Stimulated activated naive CD8-positive, alpha-beta T cell treated with anti-CD3 and anti-CD28 coated beads, Interleukin-15, Interleukin-2, amounts not matched to agents 100 U/mL and 50 U/mL, for 24 hours (primary cell): Measurements from ENCODE around the gene CDC45.
"Not testable (repeated sequence)": the region's sequence is repeated elsewhere in the genome, so short reads cannot be mapped to it uniquely, and the experiment has no call there.

ENCODE experiments used
- ATAC-seq: fragments of 150-1000 bp; cut with Tn5 transposase; one replicate; pipeline ENCODE4 v1.10.0; 2021
- DNase-seq: peaks from one replicate; pipeline ENCODE4 v3.0.0; 2021

Gene CDC45

DNA sequence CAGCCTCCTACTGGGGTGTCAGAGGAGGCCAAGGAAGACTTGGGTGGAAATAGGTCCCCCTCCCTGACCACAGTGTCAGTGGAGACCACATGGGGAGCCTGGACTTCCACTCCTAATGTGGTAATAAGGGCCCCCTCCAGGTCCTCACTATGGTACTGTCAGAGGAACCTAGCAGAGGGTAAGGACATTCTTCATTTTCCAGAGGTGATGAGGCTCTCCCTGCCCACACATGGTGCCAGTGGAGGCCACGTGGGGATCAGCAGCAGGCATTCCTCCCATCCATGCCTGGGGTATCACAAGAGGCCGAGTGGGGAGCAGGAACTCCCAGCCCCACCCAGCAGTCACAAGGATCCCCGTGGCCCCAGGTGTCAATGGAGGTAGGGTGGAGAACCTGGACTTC lies 51.0 kb downstream of the CDC45 start:
- DNase-seq (no peak), ATAC-seq (no peak)

DNA sequence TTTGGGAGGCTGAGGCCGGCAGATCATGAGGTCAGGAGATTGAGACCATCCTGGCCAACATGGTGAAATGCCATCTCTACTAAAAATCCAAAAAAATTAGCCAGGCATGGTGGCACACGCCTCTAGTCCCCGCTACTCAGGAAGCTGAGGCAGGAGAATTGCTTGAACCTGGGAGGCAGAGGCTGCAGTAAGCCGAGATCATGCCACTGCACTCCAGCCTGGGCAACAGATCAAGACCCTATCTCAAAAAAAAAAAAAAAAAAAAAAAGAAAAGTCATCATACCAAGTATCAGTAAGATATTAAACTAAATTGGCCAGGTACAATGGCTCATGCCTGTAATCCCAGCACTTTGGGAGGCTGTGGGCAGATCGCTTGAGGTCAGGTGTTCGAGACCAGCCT lies 51.6 kb downstream of the CDC45 start:
- not testable (repeated sequence) for DNase-seq, ATAC-seq

GRCh38 chr22:19533049-19533626 lies 53.4 kb downstream of the CDC45 start:
- DNase-seq (no peak), ATAC-seq (no peak)

GRCh38 chr22:19533857-19534256 lies 54.1 kb downstream of the CDC45 start:
- no peak for ATAC-seq
- DNase-seq: no peak

GRCh38 chr22:19535001-19535400 lies 55.3 kb downstream of the CDC45 start:
- DNase-seq: no peak
- no peak for ATAC-seq

- no peak for DNase-seq
- ATAC-seq: no peak
Observed at GRCh38 chr22:19536564-19536963, 56.8 kb downstream of the CDC45 start.

- no peak for DNase-seq
- ATAC-seq: no peak
Observed at GRCh38 chr22:19537941-19538488, 58.3 kb downstream of the CDC45 start.

GRCh38 chr22:19540394-19540793 lies 60.7 kb downstream of the CDC45 start:
- ATAC-seq (no peak), DNase-seq (no peak)

GRCh38 chr22:19543970-19544708 lies 64.4 kb downstream of the CDC45 start:
- DNase-seq (no peak), ATAC-seq (peak; percentile 40)

- DNase-seq (no peak), ATAC-seq (no peak)
Observed at GRCh38 chr22:19545935-19546207, 66.2 kb downstream of the CDC45 start.

- ATAC-seq (no peak), DNase-seq (no peak)
Observed at GRCh38 chr22:19546680-19547079, 67.0 kb downstream of the CDC45 start.

DNA sequence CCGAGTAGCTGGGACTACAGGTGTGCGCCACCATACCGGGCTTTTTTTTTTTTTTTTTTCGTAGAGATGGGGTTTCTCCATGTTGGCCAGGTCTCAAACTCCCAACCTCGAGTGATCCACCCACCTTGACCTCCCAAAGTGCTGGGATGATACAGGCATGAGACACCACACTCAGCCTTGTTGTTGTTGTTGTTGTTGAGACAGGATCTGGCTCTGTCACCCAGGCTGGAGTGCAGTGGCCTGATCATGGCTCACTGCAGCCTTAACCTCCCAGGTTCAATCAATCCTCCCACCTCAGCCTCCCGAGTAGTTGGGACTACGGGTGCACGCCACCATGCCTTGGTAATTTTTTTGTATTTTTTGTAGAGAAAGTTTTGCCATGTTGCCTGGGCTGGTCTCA lies 67.9 kb downstream of the CDC45 start:
- DNase-seq: no peak
- no peak for ATAC-seq

DNA sequence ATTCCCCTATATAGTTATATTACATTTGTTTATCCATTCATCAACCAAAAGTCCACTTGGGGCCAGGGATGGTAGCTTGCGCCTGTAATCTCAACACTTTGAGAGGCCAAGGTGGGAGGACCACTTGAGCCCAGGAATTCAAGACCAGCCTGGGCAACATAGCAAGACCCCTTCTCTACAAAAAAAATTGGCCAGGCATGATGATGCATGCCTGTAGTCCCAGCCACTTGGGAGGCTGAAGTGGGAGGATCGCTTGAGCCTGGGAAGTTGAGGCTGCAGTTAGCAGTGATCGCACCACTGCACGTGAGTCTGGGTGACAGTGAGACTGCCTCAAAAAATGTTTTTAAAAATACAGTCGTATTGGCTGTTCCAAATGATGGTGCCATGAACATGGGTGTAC lies 68.7 kb downstream of the CDC45 start:
- ATAC-seq, DNase-seq: not testable (repeated sequence)

DNA sequence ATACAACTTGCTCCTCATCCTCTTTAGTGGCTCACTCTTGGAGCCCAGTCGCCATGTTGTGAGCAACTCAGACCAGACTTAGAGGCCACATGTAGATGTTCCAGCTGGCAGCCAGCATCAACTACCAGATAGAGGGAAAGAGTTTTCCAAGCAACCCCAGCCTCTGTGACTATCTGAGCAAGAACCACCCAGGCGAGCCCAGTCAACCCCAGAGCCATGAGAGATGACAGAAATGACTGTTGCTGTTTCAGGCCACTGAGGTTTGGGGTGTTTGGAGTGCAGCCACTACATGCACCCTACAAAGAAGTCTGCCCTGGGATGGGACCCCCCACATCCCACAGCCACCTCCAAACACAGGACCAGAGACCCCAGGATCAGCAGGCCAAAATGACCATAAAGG lies 69.2 kb downstream of the CDC45 start:
- ATAC-seq (no peak), DNase-seq (no peak)

- ATAC-seq (no peak), DNase-seq (no peak)
Observed at GRCh38 chr22:19549428-19549827, 69.7 kb downstream of the CDC45 start.

GRCh38 chr22:19550382-19550781 lies 70.7 kb downstream of the CDC45 start:
- ATAC-seq: no peak
- no peak for DNase-seq

DNA sequence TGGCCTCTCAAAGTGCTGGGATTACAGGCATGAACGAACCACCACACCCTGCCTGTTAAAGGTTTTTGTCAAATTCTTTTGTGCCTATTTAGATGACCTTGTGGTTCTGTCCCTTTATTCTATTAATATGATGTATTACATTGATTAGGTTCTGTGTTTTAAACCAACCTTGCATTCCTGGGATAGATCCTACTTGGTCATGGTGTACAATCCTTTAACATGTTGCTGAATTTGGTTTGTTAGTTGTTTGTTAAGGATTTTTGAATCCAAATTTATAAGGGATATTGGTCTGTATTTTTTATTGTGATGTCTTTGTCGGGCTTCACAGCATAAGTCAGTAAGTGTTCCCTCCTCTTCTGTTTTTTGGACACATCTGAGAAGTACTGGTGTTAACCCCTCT lies 73.5 kb downstream of the CDC45 start:
- no peak for DNase-seq

GRCh38 chr22:19554834-19555404 lies 75.2 kb downstream of the CDC45 start:
- ATAC-seq (no peak), DNase-seq (no peak)

More for the DNA sequence above, 73.5 kb downstream of the CDC45 start:
- ATAC-seq: no peak

DNA sequence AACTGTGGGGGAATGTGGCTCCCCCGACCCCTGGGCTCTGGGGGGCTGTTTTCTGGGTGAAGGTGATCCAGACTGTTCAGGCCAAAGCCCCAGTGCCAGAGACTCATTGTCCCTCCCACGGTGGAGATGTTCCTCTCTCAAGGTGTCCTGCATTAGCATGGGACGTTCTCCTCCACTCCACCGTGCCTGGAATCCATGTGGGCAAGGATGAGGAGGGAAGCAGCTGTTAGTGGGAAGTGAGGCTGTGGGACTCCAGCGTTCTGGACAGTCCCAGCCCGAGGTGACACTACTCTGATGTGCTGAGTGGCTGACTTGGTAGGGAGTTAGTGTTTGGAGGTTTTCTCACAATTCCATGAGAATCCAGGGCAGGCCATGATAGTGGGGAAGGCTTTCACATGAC lies 75.9 kb downstream of the CDC45 start:
- ATAC-seq: no peak
- DNase-seq: no peak

GRCh38 chr22:19556963-19557545 lies 77.3 kb downstream of the CDC45 start:
- DNase-seq (no peak), ATAC-seq (no peak)

DNA sequence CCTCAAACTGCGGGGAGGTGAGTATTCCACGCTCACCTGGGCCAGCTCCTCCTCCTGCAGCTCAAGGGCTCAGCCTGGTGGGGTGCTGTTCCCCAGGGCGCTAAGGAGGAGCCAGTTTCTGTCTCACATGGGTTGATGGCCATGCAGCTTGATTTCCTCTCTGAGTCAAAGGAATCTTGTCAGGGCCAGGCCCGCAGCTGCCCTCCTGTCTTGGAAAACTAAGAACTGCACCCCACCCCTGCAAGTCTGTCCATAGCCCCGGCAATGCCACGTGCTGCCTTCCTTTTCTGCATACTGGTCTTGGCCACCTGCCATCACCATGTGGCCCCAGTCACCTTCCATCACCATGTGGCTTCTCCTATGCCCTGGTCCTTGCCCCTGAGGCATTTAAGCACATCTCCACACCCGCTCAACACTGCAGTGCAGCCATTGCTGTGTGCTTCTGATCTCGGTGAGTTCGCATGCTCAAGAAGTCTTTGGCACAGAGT lies 79.6 kb downstream of the CDC45 start:
- DNase-seq (no peak), ATAC-seq (no peak)

GRCh38 chr22:19559956-19560355 lies 80.2 kb downstream of the CDC45 start:
- DNase-seq (no peak), ATAC-seq (no peak)
